ENCODE results near the gene CDC25C. TPM values are rescaled to one million over a fixed set of nuclear protein-coding genes. Genes with fewer than 3 reads are reported as not detected.

The CDC25C gene
- polyA plus RNA-seq, 2 of the 4 experiments (the other 2 are of a cell fraction), result 12.6 to 19.3 TPM

GRCh38 chr5:138338411-138339090, 6.9 kb upstream of the CDC25C start:
- no peak for DNase-seq (ENCODE audit: low read depth in 1 of 2, low spot score in 1 of 2)

GRCh38 chr5:138337685-138338410, 6.2 kb upstream of the CDC25C start, which contains the start of gene FAM53C:
Gene FAM53C (plus strand): TSS chr5:138338266. CDS start chr5:138341336, 3,070 bp downstream.
- H3K27ac ChIP-seq, result peak within 1 kb of the TSS; percentile 92 to 99
- FAIRE-seq (no peak), DNase-seq (ENCODE audit: low read depth in 1 of 2, low spot score in 1 of 2) (peak; percentile 84 to 93), ATAC-seq (peak; percentile 88 to 95)
- no peaks in the 10 kb centered on the region for H3K9me3 ChIP-seq
- ChIA-PET POLR2A (interaction anchor here (0.5 to 3.6 kb wide), 17 partner anchors 11 to 223 kb away, joined by 3 to 68 read pairs (median 4); partner anchors contain the start of genes BRD8, CDC23, EGR1 and ETF1), CTCF (interaction anchor here (0.8 to 13.3 kb wide), 3 partner anchors 15 to 158 kb away, joined by 3 to 197 read pairs (median 5); partner anchors contain the start of gene KDM3B)
- H3K4me3 ChIP-seq, result peak within 1 kb of the TSS; percentile 82
- H3K4me2 ChIP-seq, result peak within 1 kb of the TSS; percentile 96
- peaks cover 26% of the 10 kb centered on the region; the same call in 2 of the 3 replicates for H3K4me1 ChIP-seq
- WGBS (ENCODE audit: missing lambda C conversion rate), result under 1% methylated on average over 19 of the region's 56 CpGs
- peak; percentile 100 for TF ChIP-seq POLR2A (IDR thresholded peaks at IDR 0.05; ENCODE audit: low read length)
- peak; percentile 53 for TF ChIP-seq CHD2 (IDR thresholded peaks at IDR 0.05; ENCODE audit: low read length, partially characterized antibody)
- no peak for TF ChIP-seq NFE2L2 (conservative IDR thresholded peaks at IDR 0.05; ENCODE audit: low read length)
- no peak for TF ChIP-seq MAFK (IDR thresholded peaks at IDR 0.05; ENCODE audit: partially characterized antibody)
- no peak for TF ChIP-seq CHD4 (IDR thresholded peaks at IDR 0.05; ENCODE audit: borderline replicate concordance)
- peak; percentile 50; the same call in 1 of the 2 replicates for TF ChIP-seq MAZ (IDR thresholded peaks at IDR 0.05; ENCODE audit: borderline replicate concordance, low read depth, low read length)
- TF ChIP-seq HOXB5 (CRISPR knock-in tag; IDR thresholded peaks at IDR 0.05), result peak; percentile 77; the same call in 1 of the 2 replicates
- TF ChIP-seq FOSB (CRISPR knock-in tag; IDR thresholded peaks at IDR 0.05), result peak; percentile 77
- TF ChIP-seq HEYL (CRISPR knock-in tag; IDR thresholded peaks at IDR 0.05), result no peak
- TF ChIP-seq NPAS2 (CRISPR knock-in tag; IDR thresholded peaks at IDR 0.05; ENCODE audit: borderline replicate concordance), result no peak
- no peak for TF ChIP-seq ESRRA (IDR thresholded peaks at IDR 0.05; ENCODE audit: borderline replicate concordance, low read length)
- no peak for TF ChIP-seq KDM1A (IDR thresholded peaks at IDR 0.05; ENCODE audit: low read depth)
- TF ChIP-seq, protein P1, sequence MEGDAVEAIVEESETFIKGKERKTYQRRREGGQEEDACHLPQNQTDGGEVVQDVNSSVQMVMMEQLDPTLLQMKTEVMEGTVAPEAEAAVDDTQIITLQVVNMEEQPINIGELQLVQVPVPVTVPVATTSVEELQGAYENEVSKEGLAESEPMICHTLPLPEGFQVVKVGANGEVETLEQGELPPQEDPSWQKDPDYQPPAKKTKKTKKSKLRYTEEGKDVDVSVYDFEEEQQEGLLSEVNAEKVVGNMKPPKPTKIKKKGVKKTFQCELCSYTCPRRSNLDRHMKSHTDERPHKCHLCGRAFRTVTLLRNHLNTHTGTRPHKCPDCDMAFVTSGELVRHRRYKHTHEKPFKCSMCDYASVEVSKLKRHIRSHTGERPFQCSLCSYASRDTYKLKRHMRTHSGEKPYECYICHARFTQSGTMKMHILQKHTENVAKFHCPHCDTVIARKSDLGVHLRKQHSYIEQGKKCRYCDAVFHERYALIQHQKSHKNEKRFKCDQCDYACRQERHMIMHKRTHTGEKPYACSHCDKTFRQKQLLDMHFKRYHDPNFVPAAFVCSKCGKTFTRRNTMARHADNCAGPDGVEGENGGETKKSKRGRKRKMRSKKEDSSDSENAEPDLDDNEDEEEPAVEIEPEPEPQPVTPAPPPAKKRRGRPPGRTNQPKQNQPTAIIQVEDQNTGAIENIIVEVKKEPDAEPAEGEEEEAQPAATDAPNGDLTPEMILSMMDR (IDR thresholded peaks at IDR 0.05), result no peak
- no peak for TF ChIP-seq CBX8 (IDR thresholded peaks at IDR 0.05)
- no peak for TF ChIP-seq FOSL2 (IDR thresholded peaks at IDR 0.05)
- TF ChIP-seq FOSL2 (CRISPR knock-in tag; IDR thresholded peaks at IDR 0.05), result no peak
- no peak for TF ChIP-seq SREBF2 (IDR thresholded peaks at IDR 0.05)
- TF ChIP-seq CEBPB (IDR thresholded peaks at IDR 0.05), result no peak
- TF ChIP-seq SMC3 (IDR thresholded peaks at IDR 0.05), result no peak
- TF ChIP-seq, protein P2, sequence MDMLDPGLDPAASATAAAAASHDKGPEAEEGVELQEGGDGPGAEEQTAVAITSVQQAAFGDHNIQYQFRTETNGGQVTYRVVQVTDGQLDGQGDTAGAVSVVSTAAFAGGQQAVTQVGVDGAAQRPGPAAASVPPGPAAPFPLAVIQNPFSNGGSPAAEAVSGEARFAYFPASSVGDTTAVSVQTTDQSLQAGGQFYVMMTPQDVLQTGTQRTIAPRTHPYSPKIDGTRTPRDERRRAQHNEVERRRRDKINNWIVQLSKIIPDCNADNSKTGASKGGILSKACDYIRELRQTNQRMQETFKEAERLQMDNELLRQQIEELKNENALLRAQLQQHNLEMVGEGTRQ (IDR thresholded peaks at IDR 0.05), result no peak
- peak; percentile 65 for TF ChIP-seq BHLHE40 (IDR thresholded peaks at IDR 0.05; ENCODE audit: low read depth, low read length)
- no peak for TF ChIP-seq ZC3H11A (IDR thresholded peaks at IDR 0.05)
- TF ChIP-seq PHF8 (IDR thresholded peaks at IDR 0.05; ENCODE audit: borderline replicate concordance, low read depth), result peak; percentile 99
- peak; percentile 78; the same call in 1 of the 2 replicates for TF ChIP-seq FOXS1 (CRISPR knock-in tag; IDR thresholded peaks at IDR 0.05)
- TF ChIP-seq RFX5 (IDR thresholded peaks at IDR 0.05), result no peak
- TF ChIP-seq MYC (IDR thresholded peaks at IDR 0.05; ENCODE audit: borderline replicate concordance, low read length), result no peak
- TF ChIP-seq, protein P3, sequence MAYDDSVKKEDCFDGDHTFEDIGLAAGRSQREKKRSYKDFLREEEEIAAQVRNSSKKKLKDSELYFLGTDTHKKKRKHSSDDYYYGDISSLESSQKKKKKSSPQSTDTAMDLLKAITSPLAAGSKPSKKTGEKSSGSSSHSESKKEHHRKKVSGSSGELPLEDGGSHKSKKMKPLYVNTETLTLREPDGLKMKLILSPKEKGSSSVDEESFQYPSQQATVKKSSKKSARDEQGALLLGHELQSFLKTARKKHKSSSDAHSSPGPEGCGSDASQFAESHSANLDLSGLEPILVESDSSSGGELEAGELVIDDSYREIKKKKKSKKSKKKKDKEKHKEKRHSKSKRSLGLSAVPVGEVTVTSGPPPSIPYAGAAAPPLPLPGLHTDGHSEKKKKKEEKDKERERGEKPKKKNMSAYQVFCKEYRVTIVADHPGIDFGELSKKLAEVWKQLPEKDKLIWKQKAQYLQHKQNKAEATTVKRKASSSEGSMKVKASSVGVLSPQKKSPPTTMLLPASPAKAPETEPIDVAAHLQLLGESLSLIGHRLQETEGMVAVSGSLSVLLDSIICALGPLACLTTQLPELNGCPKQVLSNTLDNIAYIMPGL (CRISPR knock-in tag; IDR thresholded peaks at IDR 0.05; ENCODE audit: borderline replicate concordance), result no peak; the same call in 1 of the 2 replicates
- TF ChIP-seq HES2 (IDR thresholded peaks at IDR 0.05), result no peak
- TF ChIP-seq ZSCAN20 (CRISPR knock-in tag; IDR thresholded peaks at IDR 0.05), result no peak
- TF ChIP-seq NR3C1 (IDR thresholded peaks at IDR 0.05), result no peak
- no peak for TF ChIP-seq KDM5A (IDR thresholded peaks at IDR 0.05)

More at GRCh38 chr5:138338411-138339090, 6.9 kb upstream of the CDC25C start:
- CTCF ChIA-PET, result interaction anchor here (0.8 to 13.3 kb wide), 2 partner anchors 14 to 115 kb away, joined by 3 to 197 read pairs; partner anchors contain the start of gene KDM3B
- FAIRE-seq, result no peak
- Histone ChIP-seq H3K4me3 (peak overlapping the region; percentile 82), H3K4me2 (peak overlapping the region; percentile 96), H3K27ac (peak overlapping the region; percentile 92 to 99), H3K4me1 (peaks cover 26% of the 10 kb centered on the region; the same call in 2 of the 3 replicates), H3K9me3 (no peaks in the 10 kb centered on the region)
- POLR2A ChIA-PET, result interaction anchor here (0.5 to 3.6 kb wide), 13 partner anchors 10 to 206 kb away, joined by 3 to 68 read pairs (median 4); partner anchors contain the start of genes BRD8, CDC23, EGR1 and ETF1
- WGBS (ENCODE audit: missing lambda C conversion rate), result 5% methylated on average over 9 of the region's 22 CpGs
- TF ChIP-seq EHMT2 (IDR thresholded peaks at IDR 0.05; ENCODE audit: low read depth) (no peak), CHD4 (IDR thresholded peaks at IDR 0.05; ENCODE audit: borderline replicate concordance) (no peak)
- ATAC-seq, result peak in 1 of 2 experiments; percentile 10; a peak in 5 of 6 replicates

All from A549 (cell line).